ENCODE measurements around the gene PTPN2. TPM values are rescaled to one million over a fixed set of nuclear protein-coding genes. Genes with fewer than 3 reads are reported as not detected.

PTPN2 gene
- total RNA-seq, 1 experiment from 2014 or later: 55.0 TPM

DNA sequence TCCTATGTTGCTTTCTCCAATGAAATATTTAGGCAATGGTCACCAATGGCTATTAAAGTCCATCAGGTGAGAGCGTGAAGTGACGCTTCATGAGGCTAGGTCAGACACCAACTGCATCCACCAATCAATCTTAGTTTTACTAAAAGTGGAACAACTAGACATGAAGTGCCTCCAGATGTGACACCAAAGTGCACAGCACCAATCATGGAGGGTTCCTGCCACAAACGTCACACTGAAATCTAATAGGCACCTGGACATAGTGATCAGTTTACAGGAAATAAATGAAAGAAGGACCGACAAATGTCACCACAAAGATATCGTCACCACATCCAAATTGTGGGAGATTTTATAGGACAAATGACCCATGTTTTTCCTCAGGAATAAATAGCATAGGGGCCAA, 110.7 kb downstream of the PTPN2 start:
- no TSS peak for BruUV-seq (replicated peaks)
- Mint-ChIP-seq H3K4me1 (ENCODE audit: low read depth, unreplicated experiment) (no peaks in the 10 kb centered on the region), H3K27ac (ENCODE audit: unreplicated experiment) (peak overlapping the region; percentile 16), H3K27me3 (ENCODE audit: insufficient read depth, unreplicated experiment) (no peaks in the 10 kb centered on the region), H3K36me3 (ENCODE audit: insufficient read depth, unreplicated experiment) (peaks cover 28% of the 10 kb centered on the region), H3K4me3 (ENCODE audit: unreplicated experiment) (no peak overlapping the region), H3K9me3 (ENCODE audit: unreplicated experiment) (no peaks in the 10 kb centered on the region)
- Histone ChIP-seq H3K4me3 (ENCODE audit: low read depth, low read length) (no peak overlapping the region), H3K4me1 (0 out of 2 replicates have a peak, but pooled peaks cover 6% of the 10 kb centered on the region), H3K27me3 (replicated peaks; ENCODE audit: control insufficient read depth, insufficient read depth, low read length) (no peaks in the 10 kb centered on the region), H3K9me3 (peaks cover 7% of the 10 kb centered on the region), H3K36me3 (ENCODE audit: control insufficient read depth, insufficient read depth, low read length) (no peaks in the 10 kb centered on the region)
- no peak for DNase-seq
- intact Hi-C loops (cut with micrococcal nuclease; ENCODE audit: unreplicated experiment): no loop called here
- TF ChIP-seq, protein P1, sequence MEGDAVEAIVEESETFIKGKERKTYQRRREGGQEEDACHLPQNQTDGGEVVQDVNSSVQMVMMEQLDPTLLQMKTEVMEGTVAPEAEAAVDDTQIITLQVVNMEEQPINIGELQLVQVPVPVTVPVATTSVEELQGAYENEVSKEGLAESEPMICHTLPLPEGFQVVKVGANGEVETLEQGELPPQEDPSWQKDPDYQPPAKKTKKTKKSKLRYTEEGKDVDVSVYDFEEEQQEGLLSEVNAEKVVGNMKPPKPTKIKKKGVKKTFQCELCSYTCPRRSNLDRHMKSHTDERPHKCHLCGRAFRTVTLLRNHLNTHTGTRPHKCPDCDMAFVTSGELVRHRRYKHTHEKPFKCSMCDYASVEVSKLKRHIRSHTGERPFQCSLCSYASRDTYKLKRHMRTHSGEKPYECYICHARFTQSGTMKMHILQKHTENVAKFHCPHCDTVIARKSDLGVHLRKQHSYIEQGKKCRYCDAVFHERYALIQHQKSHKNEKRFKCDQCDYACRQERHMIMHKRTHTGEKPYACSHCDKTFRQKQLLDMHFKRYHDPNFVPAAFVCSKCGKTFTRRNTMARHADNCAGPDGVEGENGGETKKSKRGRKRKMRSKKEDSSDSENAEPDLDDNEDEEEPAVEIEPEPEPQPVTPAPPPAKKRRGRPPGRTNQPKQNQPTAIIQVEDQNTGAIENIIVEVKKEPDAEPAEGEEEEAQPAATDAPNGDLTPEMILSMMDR (IDR thresholded peaks at IDR 0.05; ENCODE audit: insufficient read depth in 1 of 2, low read depth in 1 of 2, low read length in 1 of 2, severe bottlenecking in 1 of 2, unreplicated experiment in 1 of 2): no peak
- ChIA-PET CTCF (no interaction called here), POLR2A (no interaction called here)

DNA sequence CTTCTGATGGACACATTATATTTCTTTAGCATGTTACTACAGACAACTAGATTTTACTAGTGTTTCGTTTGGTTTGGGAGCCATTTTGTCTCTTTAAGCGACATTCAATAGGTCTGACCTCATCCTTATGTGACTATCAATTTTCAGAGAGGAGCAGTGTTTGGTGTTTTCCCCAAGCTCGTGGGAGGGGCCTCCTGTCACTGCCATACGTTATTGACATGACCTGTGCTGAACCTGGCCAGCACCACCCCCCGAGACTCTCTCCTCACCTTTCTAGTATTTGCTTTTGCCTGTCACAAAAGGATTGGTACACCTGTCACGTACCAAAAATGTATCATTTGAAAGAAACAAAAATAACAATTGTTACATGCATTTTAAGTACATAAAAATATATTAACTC, 111.9 kb downstream of the PTPN2 start:
- Mint-ChIP-seq H3K4me1 (ENCODE audit: low read depth, unreplicated experiment) (peaks cover 4% of the 10 kb centered on the region), H3K9me3 (ENCODE audit: unreplicated experiment) (no peaks in the 10 kb centered on the region), H3K36me3 (ENCODE audit: insufficient read depth, unreplicated experiment) (peaks cover 21% of the 10 kb centered on the region), H3K27me3 (ENCODE audit: insufficient read depth, unreplicated experiment) (no peaks in the 10 kb centered on the region), H3K27ac (ENCODE audit: unreplicated experiment) (no peak overlapping the region), H3K4me3 (ENCODE audit: unreplicated experiment) (no peak overlapping the region)
- no peak for DNase-seq
- ChIA-PET CTCF (no interaction called here), POLR2A (no interaction called here)
- Histone ChIP-seq H3K36me3 (ENCODE audit: control insufficient read depth, insufficient read depth, low read length) (no peaks in the 10 kb centered on the region), H3K4me3 (ENCODE audit: low read depth, low read length) (no peak overlapping the region), H3K9me3 (peaks cover 7% of the 10 kb centered on the region), H3K4me1 (0 out of 2 replicates have a peak, but pooled peaks cover 2% of the 10 kb centered on the region), H3K27me3 (replicated peaks; ENCODE audit: control insufficient read depth, insufficient read depth, low read length) (no peaks in the 10 kb centered on the region)
- BruUV-seq (replicated peaks): no TSS peak
- TF ChIP-seq, protein P1 (IDR thresholded peaks at IDR 0.05; ENCODE audit: insufficient read depth in 1 of 2, low read depth in 1 of 2, low read length in 1 of 2, severe bottlenecking in 1 of 2, unreplicated experiment in 1 of 2): no peak
- intact Hi-C loops (cut with micrococcal nuclease; ENCODE audit: unreplicated experiment): no loop called here

DNA sequence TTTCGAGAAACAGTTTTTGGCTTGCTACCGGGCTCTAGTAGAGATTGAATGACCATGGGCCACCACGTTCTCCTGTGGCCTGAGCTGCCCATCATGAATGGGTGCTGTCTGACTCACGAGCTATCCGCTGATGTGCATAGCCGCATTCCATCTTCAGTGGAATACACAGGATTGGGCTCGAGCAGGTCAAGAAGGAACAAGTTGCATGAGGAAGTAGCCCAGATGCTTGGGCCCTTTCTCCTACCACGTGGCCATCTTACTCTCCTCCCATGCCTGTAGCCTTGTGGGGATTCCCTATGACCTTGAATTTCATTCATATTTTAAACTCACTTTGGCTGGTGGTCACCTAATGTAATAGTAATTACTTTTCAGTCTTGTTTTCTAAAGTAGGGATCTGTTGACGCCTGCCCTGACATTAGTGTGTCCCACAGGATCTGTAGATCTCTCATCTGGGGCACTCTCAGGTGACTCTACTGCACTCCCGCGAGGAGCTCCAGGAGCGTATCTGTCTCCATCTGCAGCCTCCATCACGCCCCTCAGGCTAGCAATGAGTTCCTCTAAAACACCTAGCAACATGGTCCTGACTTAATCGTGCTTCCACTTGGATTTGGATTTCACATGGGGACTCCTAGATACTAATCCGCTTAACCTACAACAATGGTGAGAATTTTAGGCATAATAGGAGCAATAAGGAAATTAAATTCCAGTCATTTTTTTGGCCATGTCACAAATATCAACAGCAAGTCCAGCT, 113.4 kb downstream of the PTPN2 start:
- peaks cover 10% of the 10 kb centered on the region for H3K36me3 Mint-ChIP-seq (ENCODE audit: insufficient read depth, unreplicated experiment)
- H3K27me3 Mint-ChIP-seq (ENCODE audit: insufficient read depth, unreplicated experiment): no peaks in the 10 kb centered on the region
- H3K4me3 Mint-ChIP-seq (ENCODE audit: unreplicated experiment): no peak overlapping the region
- no peaks in the 10 kb centered on the region for H3K9me3 Mint-ChIP-seq (ENCODE audit: unreplicated experiment)
- BruUV-seq (replicated peaks): no TSS peak
- H3K9me3 ChIP-seq: peaks cover 3% of the 10 kb centered on the region
- TF ChIP-seq, protein P1 (IDR thresholded peaks at IDR 0.05; ENCODE audit: insufficient read depth in 1 of 2, low read depth in 1 of 2, low read length in 1 of 2, severe bottlenecking in 1 of 2, unreplicated experiment in 1 of 2): no peak
- H3K4me1 ChIP-seq: peaks cover 12% of the 10 kb centered on the region
- intact Hi-C loops (cut with micrococcal nuclease; ENCODE audit: unreplicated experiment): no loop called here
- ChIA-PET POLR2A (no interaction called here), CTCF (no interaction called here)
- no peak overlapping the region for H3K27ac Mint-ChIP-seq (ENCODE audit: unreplicated experiment)
- peaks cover 9% of the 10 kb centered on the region for H3K4me1 Mint-ChIP-seq (ENCODE audit: low read depth, unreplicated experiment)
- no peaks in the 10 kb centered on the region for H3K36me3 ChIP-seq (ENCODE audit: control insufficient read depth, insufficient read depth, low read length)
- no peak overlapping the region for H3K4me3 ChIP-seq (ENCODE audit: low read depth, low read length)
- H3K27me3 ChIP-seq (replicated peaks; ENCODE audit: control insufficient read depth, insufficient read depth, low read length): no peaks in the 10 kb centered on the region
- no peak for DNase-seq
